RWPE1 (cell line): ENCODE results near the gene ZNF283.

Experiments used
- CTCF ChIA-PET: fragments of 350-600 bp; sonication (Branson Sonifier 250); formaldehyde crosslinking; extraction: SDS; loops from one replicate; lab custom pipeline; 2021; lab: Yijun Ruan, JAX
- POLR2A ChIA-PET: fragments of 400-600 bp; formaldehyde crosslinking; extraction: SDS; loops from one replicate; lab custom pipeline; 2020; ENCODE audit warnings: antibody characterized with exemption; ENCODE audit not compliant: low non-redundant PET; lab: Yijun Ruan, JAX
- DNase-seq: peaks from one replicate; pipeline ENCODE4 v3.0.0; 2012; ENCODE audit warnings: low spot score
- H3K27ac ChIP-seq: fragments of 450-650 bp; 2 replicates; pipeline ENCODE4 v1.5.1; 2017
- CTCF ChIP-seq: fragments of 450-650 bp; conservative IDR thresholded peaks from 2 replicates; pipeline ENCODE4 v1.5.1; 2017; ENCODE audit warnings: low read depth, mild to moderate bottlenecking

Gene ZNF283

GRCh38 chr19:43784981-43785808 lies 41.9 kb upstream of the ZNF283 start:
- CTCF ChIA-PET = interaction anchor here (0.5 to 1.9 kb wide), 11 partner anchors 13 to 244 kb away, joined by 3 to 20 read pairs (median 4); partner anchors contain the start of gene PLAUR
- TF ChIP-seq CTCF = peak; percentile 99
- peak overlapping the region; percentile 96 for H3K27ac ChIP-seq
- POLR2A ChIA-PET = no interaction called here
- DNase-seq = peak; percentile 70

GRCh38 chr19:43786665-43787064 lies 40.5 kb upstream of the ZNF283 start:
- TF ChIP-seq CTCF = no peak
- DNase-seq = no peak
- no peak overlapping the region for H3K27ac ChIP-seq
- ChIA-PET CTCF (no interaction called here), POLR2A (no interaction called here)

GRCh38 chr19:43789029-43789428 lies 38.1 kb upstream of the ZNF283 start:
- no peak for TF ChIP-seq CTCF
- no peak for DNase-seq
- H3K27ac ChIP-seq = no peak overlapping the region
- ChIA-PET POLR2A (no interaction called here), CTCF (interaction anchor here (0.6 kb wide), 2 partner anchors 10 to 101 kb away, joined by 3 read pairs; no protein-coding TSS in a partner anchor)

GRCh38 chr19:43790587-43790986 lies 36.5 kb upstream of the ZNF283 start:
- H3K27ac ChIP-seq = no peak overlapping the region
- ChIA-PET POLR2A (no interaction called here), CTCF (no interaction called here)
- no peak for DNase-seq
- TF ChIP-seq CTCF = no peak

- H3K27ac ChIP-seq = peak overlapping the region; percentile 49
- ChIA-PET POLR2A (no interaction called here), CTCF (no interaction called here)
- no peak for TF ChIP-seq CTCF
- DNase-seq = no peak
Measured at GRCh38 chr19:43797118-43797517, 30.0 kb upstream of the ZNF283 start.

- TF ChIP-seq CTCF = no peak
- H3K27ac ChIP-seq = peak overlapping the region; percentile 49
- DNase-seq = no peak
- ChIA-PET CTCF (no interaction called here), POLR2A (no interaction called here)
Measured at GRCh38 chr19:43797556-43797955, 29.6 kb upstream of the ZNF283 start.
